Measurements from ENCODE around the gene DDI2. TPM values are rescaled to one million over a fixed set of nuclear protein-coding genes. Genes with fewer than 3 reads are reported as not detected.

The DDI2 gene
- polyA plus RNA-seq, 1 donor (not counting 4 experiments of a cell fraction or from before 2014, with no cell fraction given) = 11.5 TPM

DNA sequence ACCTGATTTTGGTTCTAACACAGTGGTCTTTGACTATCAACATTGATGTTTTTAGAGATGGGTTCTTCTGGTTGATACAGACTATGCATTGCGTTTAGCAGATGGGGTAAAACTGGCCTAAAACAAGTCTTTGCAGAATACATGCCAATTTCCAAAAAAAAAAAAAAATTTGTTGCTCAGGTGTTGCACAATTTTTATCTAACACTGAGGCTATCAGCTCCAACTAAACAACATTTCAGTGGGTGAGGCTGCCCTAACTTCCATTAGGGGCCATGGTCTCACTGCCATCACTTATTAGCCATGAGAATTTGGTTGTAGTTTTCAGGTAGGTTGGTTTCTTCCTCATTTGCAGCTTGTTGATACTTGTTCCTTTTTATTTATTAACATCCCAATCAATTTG is 46.4 kb upstream of the DDI2 start:
- Histone ChIP-seq H3K36me3 (ENCODE audit: control insufficient read depth in 2 of 2, extremely low read depth in 1 of 2, insufficient read depth in 2 of 2, low read length in 2 of 2) (peaks cover 16 to 25% of the 10 kb centered on the region in 2 experiments), H3K27ac (ENCODE audit: control insufficient read depth, insufficient read depth, low read length) (no peak overlapping the region), H3K79me2 (ENCODE audit: control insufficient read depth, insufficient read depth, low read length) (no peaks in the 10 kb centered on the region), H3K9ac (ENCODE audit: control insufficient read depth, extremely low read depth, insufficient read depth, low read length) (no peak overlapping the region), H4K20me1 (ENCODE audit: control insufficient read depth, extremely low read depth, insufficient read depth, low read length) (no peaks in the 10 kb centered on the region), H3K9me3 (ENCODE audit: control insufficient read depth, low read depth, low read length) (no peaks in the 10 kb centered on the region), H3K27me3 (ENCODE audit: control insufficient read depth, extremely low read depth, insufficient read depth, low read length) (no peaks in the 10 kb centered on the region), H3K4me3 (ENCODE audit: control insufficient read depth in 2 of 3, extremely low read depth in 1 of 3, insufficient read depth in 2 of 3, low read depth in 1 of 3, low read length in 3 of 3) (no peak overlapping the region), H3K4me1 (ENCODE audit: control insufficient read depth, extremely low read depth, insufficient read depth, low read length) (no peaks in the 10 kb centered on the region), H3K4me2 (ENCODE audit: control insufficient read depth, extremely low read depth, insufficient read depth, low read depth, low read length) (no peak overlapping the region), H2AFZ (ENCODE audit: control insufficient read depth, low read length) (no peak overlapping the region), H3K9me1 (ENCODE audit: control insufficient read depth, extremely low read depth, insufficient read depth, low read length) (no peaks in the 10 kb centered on the region)
- no peak for DNase-seq (ENCODE audit: low read depth, low spot score)
- TF ChIP-seq, protein P1, sequence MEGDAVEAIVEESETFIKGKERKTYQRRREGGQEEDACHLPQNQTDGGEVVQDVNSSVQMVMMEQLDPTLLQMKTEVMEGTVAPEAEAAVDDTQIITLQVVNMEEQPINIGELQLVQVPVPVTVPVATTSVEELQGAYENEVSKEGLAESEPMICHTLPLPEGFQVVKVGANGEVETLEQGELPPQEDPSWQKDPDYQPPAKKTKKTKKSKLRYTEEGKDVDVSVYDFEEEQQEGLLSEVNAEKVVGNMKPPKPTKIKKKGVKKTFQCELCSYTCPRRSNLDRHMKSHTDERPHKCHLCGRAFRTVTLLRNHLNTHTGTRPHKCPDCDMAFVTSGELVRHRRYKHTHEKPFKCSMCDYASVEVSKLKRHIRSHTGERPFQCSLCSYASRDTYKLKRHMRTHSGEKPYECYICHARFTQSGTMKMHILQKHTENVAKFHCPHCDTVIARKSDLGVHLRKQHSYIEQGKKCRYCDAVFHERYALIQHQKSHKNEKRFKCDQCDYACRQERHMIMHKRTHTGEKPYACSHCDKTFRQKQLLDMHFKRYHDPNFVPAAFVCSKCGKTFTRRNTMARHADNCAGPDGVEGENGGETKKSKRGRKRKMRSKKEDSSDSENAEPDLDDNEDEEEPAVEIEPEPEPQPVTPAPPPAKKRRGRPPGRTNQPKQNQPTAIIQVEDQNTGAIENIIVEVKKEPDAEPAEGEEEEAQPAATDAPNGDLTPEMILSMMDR (optimal IDR thresholded peaks at IDR 0.05 in 1 of 3, IDR thresholded peaks at IDR 0.05 in 1 of 3, conservative IDR thresholded peaks at IDR 0.05 in 1 of 3; ENCODE audit: extremely low read depth in 1 of 3, insufficient read depth in 2 of 3, low read length in 3 of 3) = no peak
- no peak for TF ChIP-seq EZH2 (IDR thresholded peaks at IDR 0.05; ENCODE audit: low read length)
- FAIRE-seq = no peak
- dilution Hi-C loops (cut with MboI; ENCODE audit: extremely low pct_ligation_motif_present, low sequenced_read_pairs) = no loop called here

GRCh38 chr1:15571266-15571665 is 46.0 kb upstream of the DDI2 start:
- no peaks in the 10 kb centered on the region for H3K79me2 ChIP-seq (ENCODE audit: control insufficient read depth, insufficient read depth, low read length)
- no peaks in the 10 kb centered on the region for H3K27me3 ChIP-seq (ENCODE audit: control insufficient read depth, extremely low read depth, insufficient read depth, low read length)
- H3K27ac ChIP-seq (ENCODE audit: control insufficient read depth, insufficient read depth, low read length) = no peak overlapping the region
- H3K4me2 ChIP-seq (ENCODE audit: control insufficient read depth, extremely low read depth, insufficient read depth, low read depth, low read length) = no peak overlapping the region
- dilution Hi-C loops (cut with MboI; ENCODE audit: extremely low pct_ligation_motif_present, low sequenced_read_pairs) = no loop called here
- no peaks in the 10 kb centered on the region for H4K20me1 ChIP-seq (ENCODE audit: control insufficient read depth, extremely low read depth, insufficient read depth, low read length)
- TF ChIP-seq EZH2 (IDR thresholded peaks at IDR 0.05; ENCODE audit: low read length) = no peak
- no peak overlapping the region for H2AFZ ChIP-seq (ENCODE audit: control insufficient read depth, low read length)
- FAIRE-seq = no peak
- peaks cover 12 to 21% of the 10 kb centered on the region in 2 experiments for H3K36me3 ChIP-seq (ENCODE audit: control insufficient read depth in 2 of 2, extremely low read depth in 1 of 2, insufficient read depth in 2 of 2, low read length in 2 of 2)
- DNase-seq (ENCODE audit: low read depth, low spot score) = no peak
- H3K9me1 ChIP-seq (ENCODE audit: control insufficient read depth, extremely low read depth, insufficient read depth, low read length) = no peaks in the 10 kb centered on the region
- H3K9me3 ChIP-seq (ENCODE audit: control insufficient read depth, low read depth, low read length) = no peaks in the 10 kb centered on the region
- no peak overlapping the region for H3K4me3 ChIP-seq (ENCODE audit: control insufficient read depth in 2 of 3, extremely low read depth in 1 of 3, insufficient read depth in 2 of 3, low read depth in 1 of 3, low read length in 3 of 3)
- no peak overlapping the region for H3K9ac ChIP-seq (ENCODE audit: control insufficient read depth, extremely low read depth, insufficient read depth, low read length)
- H3K4me1 ChIP-seq (ENCODE audit: control insufficient read depth, extremely low read depth, insufficient read depth, low read length) = no peaks in the 10 kb centered on the region

DNA sequence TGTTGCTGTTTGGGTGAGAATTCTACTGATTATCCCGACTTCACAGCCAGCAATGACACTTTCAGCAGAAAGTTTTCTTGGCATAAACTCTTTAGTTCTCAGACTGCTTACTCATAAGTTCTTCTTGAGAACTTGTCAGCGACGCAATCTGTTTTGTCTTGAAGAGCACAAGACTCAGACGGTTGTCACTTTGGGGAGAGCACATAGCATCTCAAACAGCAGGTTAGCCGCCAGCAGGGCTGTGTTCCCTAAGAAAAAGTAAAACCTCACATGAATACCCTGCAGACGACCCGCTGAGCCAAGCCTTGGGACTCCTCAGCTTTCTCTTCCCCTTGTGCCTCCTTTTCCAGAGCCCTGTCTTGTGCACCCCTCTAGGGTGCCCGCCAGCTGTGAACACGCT is 43.8 kb upstream of the DDI2 start:
- FAIRE-seq (no peak), DNase-seq (ENCODE audit: low read depth, low spot score) (no peak)
- H3K27ac ChIP-seq (ENCODE audit: control insufficient read depth, insufficient read depth, low read length) = no peak overlapping the region
- H4K20me1 ChIP-seq (ENCODE audit: control insufficient read depth, extremely low read depth, insufficient read depth, low read length) = no peaks in the 10 kb centered on the region
- H3K4me2 ChIP-seq (ENCODE audit: control insufficient read depth, extremely low read depth, insufficient read depth, low read depth, low read length) = no peak overlapping the region
- H3K9me1 ChIP-seq (ENCODE audit: control insufficient read depth, extremely low read depth, insufficient read depth, low read length) = no peaks in the 10 kb centered on the region
- no peak overlapping the region for H2AFZ ChIP-seq (ENCODE audit: control insufficient read depth, low read length)
- peaks cover 3 to 5% of the 10 kb centered on the region in 2 experiments for H3K36me3 ChIP-seq (ENCODE audit: control insufficient read depth in 2 of 2, extremely low read depth in 1 of 2, insufficient read depth in 2 of 2, low read length in 2 of 2)
- no peak for TF ChIP-seq EZH2 (IDR thresholded peaks at IDR 0.05; ENCODE audit: low read length)
- TF ChIP-seq, protein P1 (optimal IDR thresholded peaks at IDR 0.05 in 1 of 3, IDR thresholded peaks at IDR 0.05 in 1 of 3, conservative IDR thresholded peaks at IDR 0.05 in 1 of 3; ENCODE audit: extremely low read depth in 1 of 3, insufficient read depth in 2 of 3, low read length in 3 of 3) = no peak
- H3K79me2 ChIP-seq (ENCODE audit: control insufficient read depth, insufficient read depth, low read length) = no peaks in the 10 kb centered on the region
- H3K9ac ChIP-seq (ENCODE audit: control insufficient read depth, extremely low read depth, insufficient read depth, low read length) = no peak overlapping the region
- no peaks in the 10 kb centered on the region for H3K9me3 ChIP-seq (ENCODE audit: control insufficient read depth, low read depth, low read length)
- no peaks in the 10 kb centered on the region for H3K27me3 ChIP-seq (ENCODE audit: control insufficient read depth, extremely low read depth, insufficient read depth, low read length)
- H3K4me3 ChIP-seq (ENCODE audit: control insufficient read depth in 2 of 3, extremely low read depth in 1 of 3, insufficient read depth in 2 of 3, low read depth in 1 of 3, low read length in 3 of 3) = no peak overlapping the region
- H3K4me1 ChIP-seq (ENCODE audit: control insufficient read depth, extremely low read depth, insufficient read depth, low read length) = no peaks in the 10 kb centered on the region
- dilution Hi-C loops (cut with MboI; ENCODE audit: extremely low pct_ligation_motif_present, low sequenced_read_pairs) = no loop called here

Measured in keratinocyte (primary cell).